Ureter (tissue), 1 donor: ENCODE data around the gene SORCS2. TPM values are rescaled to one million over a fixed set of nuclear protein-coding genes. Genes with fewer than 3 reads are reported as not detected.
A peak's percentile ranks its signal among the peaks of the same experiment; 100 is the strongest.

ENCODE experiments used
- DNase-seq: peaks from one replicate; pipeline ENCODE4 v3.0.0-alpha.2; 2020; ENCODE audit warnings: low spot score
- total RNA-seq: library from RNA; stranded (reverse); gene quantifications from one replicate; pipeline ENCODE4 v1.2.4, GENCODE V29; 2023
- donor health status: DM: yes; HTN: yes; CAD: no.

SORCS2 gene
- total RNA-seq, 1 donor from 2014 or later: 2.8 TPM

DNA sequence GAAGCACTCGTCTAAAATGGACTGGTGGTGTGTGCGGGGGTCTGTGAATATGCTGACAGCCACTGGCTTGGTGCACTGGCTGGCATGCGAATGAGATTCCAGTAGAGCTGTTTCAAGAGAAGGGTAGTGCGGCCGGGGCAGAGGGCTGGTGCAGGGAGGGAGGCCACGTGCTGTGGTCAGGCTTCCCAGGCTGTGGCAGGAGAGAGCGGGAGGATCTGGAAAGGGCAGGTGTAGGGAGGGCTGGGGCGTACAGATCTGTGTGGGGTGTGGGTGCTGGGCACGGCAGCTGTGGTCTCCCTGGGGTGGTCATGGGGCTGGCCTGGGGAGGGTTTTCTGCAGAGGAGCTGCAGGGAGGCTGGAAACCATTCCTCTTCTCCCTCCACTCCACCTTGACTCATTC, 30.2 kb downstream of the SORCS2 start:
- no peak for DNase-seq

DNA sequence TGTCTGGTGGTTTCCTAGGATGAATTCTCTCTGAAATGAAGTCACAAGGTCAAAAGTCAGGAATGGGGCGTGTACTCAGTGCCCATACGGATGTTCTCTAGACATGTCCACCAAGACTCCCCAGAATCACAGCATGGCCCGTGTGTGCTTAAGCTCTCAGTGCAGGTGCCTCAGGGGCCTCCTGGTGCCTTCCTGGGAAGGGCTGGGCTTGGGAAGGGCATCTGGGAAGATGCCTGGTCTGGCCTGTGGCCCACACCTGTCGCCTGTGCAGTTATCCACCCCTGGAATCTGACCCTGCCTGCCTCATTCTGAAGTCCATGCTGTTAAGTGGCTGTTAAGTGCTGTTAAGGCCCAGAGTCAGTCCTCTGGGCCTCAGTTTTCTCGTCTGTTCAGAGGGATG, 31.2 kb downstream of the SORCS2 start:
- no peak for DNase-seq

DNA sequence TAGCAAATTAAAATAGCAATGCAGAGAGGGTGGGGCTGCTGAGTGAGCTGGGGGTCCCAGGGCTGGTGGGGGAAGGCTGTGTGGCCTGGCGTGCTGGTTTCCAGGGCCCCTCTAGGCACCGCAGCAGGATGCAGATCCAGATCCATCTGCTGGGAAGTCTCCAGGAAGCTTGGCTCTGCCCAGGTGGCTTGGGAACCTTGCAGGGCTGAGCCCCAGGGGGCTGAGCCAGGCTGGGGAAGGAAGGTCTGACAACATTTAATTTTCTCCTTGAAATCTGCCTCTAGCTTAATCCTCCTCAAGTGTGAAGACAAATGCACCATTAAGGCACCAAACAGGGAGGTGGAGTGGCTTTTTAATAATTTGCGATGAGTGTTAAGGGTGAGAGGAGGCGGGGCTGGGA, 31.7 kb downstream of the SORCS2 start:
- no peak for DNase-seq

GRCh38 chr4:7224878-7225533, 32.7 kb downstream of the SORCS2 start:
- no peak for DNase-seq

- DNase-seq: no peak
Observed at GRCh38 chr4:7226439-7226838, 34.1 kb downstream of the SORCS2 start.

GRCh38 chr4:7227008-7227407, 34.7 kb downstream of the SORCS2 start:
- DNase-seq: no peak

DNA sequence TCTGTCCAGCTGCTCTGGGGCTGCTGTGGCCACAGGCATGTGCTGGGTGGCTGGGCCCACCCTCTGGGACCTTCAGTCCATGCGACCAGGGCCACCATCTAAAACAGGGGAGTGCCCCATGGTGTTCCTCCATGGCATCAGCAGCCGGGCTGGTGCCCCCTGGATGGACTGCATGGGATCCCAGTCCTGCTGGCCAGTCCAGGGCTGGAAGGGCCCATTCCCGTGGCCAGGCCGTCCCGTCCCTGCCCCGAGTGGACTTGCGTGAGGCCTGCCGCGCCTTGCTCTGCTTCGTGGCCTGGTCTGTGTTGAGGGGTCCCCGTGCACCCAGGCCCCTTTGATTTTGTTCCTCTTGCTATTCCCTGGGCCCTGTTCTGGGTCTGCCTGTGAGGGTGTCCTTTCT, 36.4 kb downstream of the SORCS2 start:
- no peak for DNase-seq

DNA sequence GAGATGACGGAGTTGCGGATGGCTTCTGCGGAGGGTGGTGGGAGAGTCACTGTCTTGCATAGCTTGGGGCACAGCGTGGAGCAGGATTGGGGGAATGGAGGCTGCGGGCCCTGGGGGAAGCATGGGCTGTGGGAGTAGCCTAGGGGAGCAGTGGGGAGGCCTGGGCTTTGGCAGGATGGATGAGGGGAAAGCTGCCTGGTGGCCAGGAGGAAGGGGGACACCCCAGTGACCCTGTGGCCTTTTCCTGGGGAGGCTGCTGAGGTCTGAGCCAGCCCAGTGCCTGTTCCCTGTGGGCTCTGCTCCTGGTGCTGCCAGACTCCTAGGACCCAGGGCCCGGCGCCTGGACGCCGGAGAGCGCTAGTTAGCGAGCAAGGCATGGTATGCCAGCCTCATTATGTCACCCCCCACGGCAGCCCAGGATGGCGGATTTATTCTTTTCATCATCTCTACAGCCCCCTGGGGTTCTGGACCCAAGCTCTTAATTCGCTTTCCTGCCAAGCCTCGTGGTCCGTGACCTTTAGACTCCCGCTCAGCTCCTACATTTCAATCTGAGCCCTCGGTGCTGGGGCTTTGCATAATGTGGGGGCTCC, 39.8 kb downstream of the SORCS2 start:
- DNase-seq: no peak

DNA sequence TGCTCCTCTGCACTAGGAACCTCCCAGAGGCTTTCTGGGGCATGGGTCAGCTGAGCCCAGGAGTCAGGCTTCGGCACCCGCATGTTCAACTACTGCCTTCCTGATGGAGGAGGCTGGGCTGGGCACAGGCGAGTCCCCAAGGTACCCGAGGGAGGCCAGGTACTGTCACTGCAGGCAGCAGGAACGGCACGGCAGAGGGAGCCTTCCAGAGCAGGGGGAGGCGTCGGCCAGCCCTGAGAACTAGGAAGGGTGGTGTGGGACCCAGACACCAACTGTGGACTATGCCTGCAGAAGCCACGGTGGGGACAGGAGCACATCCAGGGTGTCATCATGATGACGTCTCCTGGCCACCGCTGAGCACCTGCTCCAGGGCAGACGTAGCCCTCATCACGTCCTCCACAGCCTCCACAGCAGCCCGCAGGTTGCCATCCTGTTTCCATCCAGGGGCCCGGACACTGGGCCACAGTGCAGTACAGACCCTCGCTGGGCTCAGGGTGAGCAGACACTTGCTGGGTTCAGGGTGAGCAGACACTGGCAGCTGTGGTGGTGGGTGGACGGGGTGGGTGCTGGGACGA, 40.8 kb downstream of the SORCS2 start:
- no peak for DNase-seq

DNA sequence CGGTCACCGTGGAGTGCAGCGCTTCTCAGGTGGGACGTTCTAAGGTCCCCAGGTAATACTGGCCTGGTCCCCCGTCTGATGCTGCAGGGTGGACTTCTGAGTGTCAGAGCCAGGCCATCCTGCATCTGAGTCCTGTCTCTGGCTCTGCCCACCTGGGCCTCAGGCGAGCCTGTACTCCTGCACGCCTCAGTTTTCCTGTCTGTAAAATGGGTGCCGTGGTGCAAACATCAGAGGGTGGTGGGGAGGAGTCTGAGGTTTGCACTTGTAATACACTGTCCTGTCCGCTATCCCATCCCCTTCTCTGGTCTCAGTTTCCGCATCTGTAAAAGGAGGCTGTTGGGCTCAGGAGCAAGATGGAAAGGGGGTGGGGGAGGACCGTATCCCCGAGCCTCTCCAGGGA, 41.3 kb downstream of the SORCS2 start:
- no peak for DNase-seq

- DNase-seq: no peak
Observed at GRCh38 chr4:7234355-7235029, 42.2 kb downstream of the SORCS2 start.

GRCh38 chr4:7235030-7235380, 42.7 kb downstream of the SORCS2 start:
- no peak for DNase-seq

DNA sequence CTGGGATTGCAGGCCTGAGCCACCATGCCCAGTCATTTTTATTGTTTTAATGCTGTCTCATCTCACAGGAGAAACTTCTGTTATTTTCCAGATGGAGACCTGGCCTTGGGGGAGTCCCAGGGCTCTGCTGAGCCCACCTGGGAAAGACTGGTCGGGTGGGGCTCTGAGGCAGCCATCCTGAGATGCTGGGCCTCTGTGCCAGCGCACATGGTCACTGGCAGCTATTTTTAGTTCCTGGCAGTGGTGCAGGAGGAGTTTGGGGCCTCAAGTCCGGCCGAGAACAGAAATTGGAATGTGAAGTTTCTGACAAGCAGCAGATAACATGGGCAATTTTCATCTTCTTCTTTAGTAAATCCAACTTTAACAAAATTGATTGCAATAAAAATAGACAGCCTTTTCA, 44.5 kb downstream of the SORCS2 start:
- DNase-seq: peak; percentile 63

- no peak for DNase-seq
Observed at GRCh38 chr4:7237873-7238272, 45.5 kb downstream of the SORCS2 start.

DNA sequence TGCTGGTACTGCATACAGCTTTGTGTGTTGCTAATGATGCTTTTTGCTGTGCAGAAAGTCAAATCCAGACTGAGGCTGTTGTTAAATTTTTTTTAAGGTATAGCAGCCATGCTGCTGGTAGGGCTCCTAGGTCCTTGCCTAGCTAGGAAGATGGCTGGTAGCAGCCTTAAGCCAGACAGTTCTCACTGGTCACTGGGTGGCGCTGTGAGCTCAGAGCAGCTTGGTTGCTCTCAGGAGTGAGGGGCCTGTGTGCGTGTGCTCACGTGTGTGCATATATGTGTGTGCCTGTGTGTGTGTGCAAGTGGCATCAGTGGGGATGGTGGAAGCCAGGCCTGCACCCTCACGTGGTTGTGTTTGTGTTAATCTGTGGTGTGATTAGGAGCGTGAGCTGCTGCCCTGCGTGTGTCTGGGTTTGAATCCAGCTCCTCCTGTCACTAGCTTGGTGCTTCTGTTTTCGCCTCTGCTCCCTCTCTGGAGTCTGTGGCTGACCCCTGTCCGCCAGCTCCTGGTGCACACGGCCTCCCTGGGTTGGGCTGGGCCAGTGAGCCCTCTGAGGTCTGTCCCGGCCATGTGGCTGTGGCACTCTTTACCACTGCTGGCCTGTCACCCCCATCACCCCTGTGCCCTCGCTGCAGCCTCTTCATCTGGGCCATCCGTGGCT, 46.1 kb downstream of the SORCS2 start:
- DNase-seq: no peak

- no peak for DNase-seq
Observed at GRCh38 chr4:7239101-7239820, 46.9 kb downstream of the SORCS2 start.

DNA sequence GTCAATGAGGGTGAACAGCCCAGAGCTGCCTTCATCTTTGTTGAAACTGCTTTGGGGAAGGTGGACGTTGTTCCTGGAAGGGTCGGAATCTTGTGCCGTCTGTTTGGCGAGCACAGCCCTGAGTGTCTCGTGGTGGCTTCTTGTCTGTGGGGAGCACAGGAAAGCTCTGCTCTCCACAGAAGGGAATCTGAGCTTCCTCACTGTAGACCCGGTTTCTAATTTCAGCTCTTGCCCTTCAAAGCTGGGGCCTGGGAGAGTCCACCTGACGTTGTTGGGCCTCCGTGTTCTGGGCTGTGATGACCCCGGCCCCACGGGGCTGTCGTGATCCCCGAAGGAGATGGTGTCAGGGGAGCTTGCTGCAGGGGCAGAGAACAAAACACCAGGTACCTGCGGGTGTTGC, 47.5 kb downstream of the SORCS2 start:
- DNase-seq: no peak

GRCh38 chr4:7240306-7240705, 48.0 kb downstream of the SORCS2 start:
- DNase-seq: no peak

- no peak for DNase-seq
Observed at GRCh38 chr4:7241597-7242125, 49.3 kb downstream of the SORCS2 start.

GRCh38 chr4:7242766-7243165, 50.4 kb downstream of the SORCS2 start:
- no peak for DNase-seq

DNA sequence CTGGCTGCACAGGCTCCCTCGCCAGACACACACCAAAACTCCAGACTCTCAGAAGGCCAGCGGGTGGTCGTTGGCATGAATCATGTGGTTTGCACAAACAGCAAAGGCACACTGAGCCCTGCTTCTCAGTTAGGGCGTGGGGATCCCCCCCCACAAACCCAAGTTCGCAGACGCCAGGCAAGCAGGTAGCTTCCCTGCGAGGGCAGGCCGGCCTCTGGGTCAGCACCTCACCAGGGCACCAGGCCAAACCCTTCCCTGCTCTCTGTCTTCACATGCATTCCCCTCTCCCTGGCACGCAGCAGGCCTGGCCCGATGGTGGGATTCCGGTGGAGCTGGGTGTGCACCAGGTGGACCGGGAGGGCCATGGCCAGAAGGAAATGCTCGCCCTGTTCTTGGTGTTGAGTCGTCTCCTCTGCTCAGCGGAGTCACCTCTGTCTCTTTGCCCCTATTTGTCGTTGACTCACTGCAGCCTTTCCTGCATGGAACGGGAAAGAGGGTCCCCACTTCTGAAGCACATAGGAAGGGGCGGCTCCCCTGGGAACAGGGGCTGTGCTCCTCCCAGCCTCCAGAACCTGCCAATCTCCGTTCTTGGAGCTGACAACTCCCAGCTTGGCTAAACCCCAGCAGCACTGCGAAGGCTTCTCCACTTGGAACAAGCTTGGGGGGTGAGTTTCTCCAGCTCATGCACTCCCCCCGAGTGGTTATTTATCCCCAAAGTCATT, 51.4 kb downstream of the SORCS2 start:
- DNase-seq: no peak
